GM12891 (cell line): ENCODE results near the gene GSX1.

Experiments
- DNase-seq: peaks from one replicate; pipeline ENCODE4 v3.0.0; 2011; ENCODE audit warnings: low spot score; ENCODE audit not compliant: insufficient read length
- FAIRE-seq: peaks from 2 replicates; lab custom pipeline; 2011; peaks lifted over from hg19 to GRCh38; lab: Jason Lieb, UNC
- PAX5 ChIP-seq: IDR thresholded peaks from 2 replicates; pipeline ENCODE4 v1.6.1; 2011; ENCODE audit warnings: low read length, moderate library complexity, mild to moderate bottlenecking; ENCODE audit not compliant: insufficient read depth, severe bottlenecking
- POLR2A ChIP-seq: IDR thresholded peaks from 2 replicates; pipeline ENCODE4 v1.6.1; 2011; ENCODE audit warnings: low read depth, low read length, control low read depth
- POLR2AphosphoS5 ChIP-seq: IDR thresholded peaks from 2 replicates; pipeline ENCODE4 v1.6.1; 2011; ENCODE audit warnings: low read depth, low read length, control low read depth
- POU2F2 ChIP-seq: IDR thresholded peaks from 2 replicates; pipeline ENCODE4 v1.6.1; 2011; ENCODE audit warnings: low read depth, mild to moderate bottlenecking, control low read depth, low read length, moderate library complexity
- SPI1 ChIP-seq: IDR thresholded peaks from 2 replicates; pipeline ENCODE4 v1.6.1; 2011; ENCODE audit warnings: low read depth, low read length, control low read depth
- TAF1 ChIP-seq: IDR thresholded peaks from 2 replicates; pipeline ENCODE4 v1.6.1; 2011; ENCODE audit warnings: low read depth, low read length, control low read depth

Gene GSX1

DNA sequence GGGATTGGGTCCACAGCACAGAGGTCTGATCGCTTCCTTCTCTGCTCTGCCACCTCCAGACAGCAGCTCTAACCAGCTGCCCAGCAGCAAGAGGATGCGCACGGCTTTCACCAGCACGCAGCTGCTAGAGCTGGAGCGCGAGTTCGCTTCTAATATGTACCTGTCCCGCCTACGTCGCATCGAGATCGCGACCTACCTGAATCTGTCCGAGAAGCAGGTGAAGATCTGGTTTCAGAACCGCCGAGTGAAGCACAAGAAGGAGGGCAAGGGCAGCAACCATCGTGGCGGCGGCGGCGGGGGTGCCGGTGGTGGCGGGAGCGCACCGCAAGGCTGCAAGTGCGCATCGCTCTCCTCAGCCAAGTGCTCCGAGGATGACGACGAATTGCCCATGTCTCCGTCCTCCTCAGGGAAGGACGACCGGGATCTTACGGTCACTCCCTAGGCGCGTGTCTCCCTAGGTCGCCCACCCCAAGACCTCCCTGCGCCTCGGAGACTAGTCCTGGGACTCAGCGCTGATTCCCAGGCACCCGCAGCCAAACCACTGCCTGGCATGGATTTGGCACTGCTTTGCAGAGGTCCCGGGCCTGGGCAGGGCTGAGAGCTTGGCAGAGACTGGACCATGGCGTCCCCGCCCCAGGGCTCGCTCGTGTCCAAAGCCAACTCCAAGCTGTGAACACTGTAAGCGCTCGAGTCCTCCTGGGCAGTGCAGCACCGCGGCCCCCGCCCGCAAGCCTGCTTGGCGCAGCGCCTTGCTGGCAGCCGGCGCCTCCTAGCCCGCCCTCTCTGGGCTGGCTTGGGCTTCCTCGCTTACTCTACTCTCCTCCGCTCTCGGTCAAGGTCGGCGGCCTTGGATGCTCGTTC is 1.5 kb downstream of the GSX1 start:
- TF ChIP-seq POU2F2: no peak
- TF ChIP-seq POLR2A: no peak
- TF ChIP-seq POLR2AphosphoS5: no peak
- TF ChIP-seq SPI1: no peak
- TF ChIP-seq TAF1: no peak
- TF ChIP-seq PAX5: no peak
- DNase-seq: no peak
- no peak for FAIRE-seq

DNA sequence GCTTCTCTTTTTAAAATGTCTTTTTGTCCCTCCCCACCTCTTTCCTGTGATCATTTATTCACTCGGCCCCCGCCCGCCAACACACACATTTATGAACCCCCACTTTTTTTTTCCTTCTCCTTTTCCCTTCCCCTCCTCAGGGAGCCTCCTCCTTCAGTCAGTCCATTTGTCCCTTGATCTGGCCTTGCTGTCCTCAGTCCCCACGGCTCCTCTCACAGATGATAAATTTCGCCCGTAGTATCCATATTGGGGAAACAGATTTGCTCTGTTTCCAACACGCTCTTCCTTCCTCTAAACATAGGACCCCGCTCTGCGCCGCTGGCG is 2.0 kb downstream of the GSX1 start:
- FAIRE-seq (no peak), DNase-seq (no peak)
- TF ChIP-seq POLR2AphosphoS5 (no peak), TAF1 (no peak), SPI1 (no peak), POU2F2 (no peak)

- TF ChIP-seq SPI1: no peak
- TF ChIP-seq TAF1: no peak
- no peak for TF ChIP-seq POLR2A
- no peak for TF ChIP-seq POLR2AphosphoS5
- no peak for TF ChIP-seq POU2F2
- no peak for TF ChIP-seq PAX5
- DNase-seq (no peak), FAIRE-seq (no peak)
Observed at GRCh38 chr13:27794921-27795717, 2.8 kb downstream of the GSX1 start.

- FAIRE-seq: no peak
- TF ChIP-seq SPI1: no peak
- TF ChIP-seq TAF1: no peak
- no peak for TF ChIP-seq POU2F2
- TF ChIP-seq PAX5: no peak
- no peak for TF ChIP-seq POLR2A
- TF ChIP-seq POLR2AphosphoS5: no peak
- DNase-seq: no peak
Observed at GRCh38 chr13:27795718-27796019, 3.4 kb downstream of the GSX1 start.

GRCh38 chr13:27796544-27797227 is 4.4 kb downstream of the GSX1 start:
- FAIRE-seq (no peak), DNase-seq (no peak)
- TF ChIP-seq POLR2AphosphoS5 (no peak), SPI1 (no peak), POLR2A (no peak), TAF1 (no peak), PAX5 (no peak), POU2F2 (no peak)

DNA sequence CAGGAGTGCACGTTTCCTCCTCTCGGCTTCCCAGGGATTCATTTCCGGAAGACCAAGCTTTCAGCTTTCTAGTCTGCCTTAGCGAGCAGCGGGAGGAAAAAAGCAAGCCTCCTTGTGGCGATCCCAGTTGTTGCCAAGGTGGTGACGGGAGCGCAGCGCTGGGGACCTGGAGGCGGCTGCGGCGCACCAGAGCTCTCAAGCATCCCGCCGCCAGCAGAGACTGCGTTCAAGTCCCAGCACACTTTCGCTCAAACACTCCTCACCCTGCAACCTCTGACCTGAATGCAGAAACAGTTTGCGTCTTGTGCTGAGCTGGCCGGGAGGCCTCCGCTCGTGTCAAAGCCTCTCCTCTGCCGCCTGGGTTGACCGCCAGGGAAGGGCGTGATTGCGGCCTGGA is 4.9 kb downstream of the GSX1 start:
- FAIRE-seq (no peak), DNase-seq (no peak)
- no peak for TF ChIP-seq PAX5
- TF ChIP-seq POLR2AphosphoS5: no peak
- no peak for TF ChIP-seq TAF1
- no peak for TF ChIP-seq POLR2A
- no peak for TF ChIP-seq POU2F2

DNA sequence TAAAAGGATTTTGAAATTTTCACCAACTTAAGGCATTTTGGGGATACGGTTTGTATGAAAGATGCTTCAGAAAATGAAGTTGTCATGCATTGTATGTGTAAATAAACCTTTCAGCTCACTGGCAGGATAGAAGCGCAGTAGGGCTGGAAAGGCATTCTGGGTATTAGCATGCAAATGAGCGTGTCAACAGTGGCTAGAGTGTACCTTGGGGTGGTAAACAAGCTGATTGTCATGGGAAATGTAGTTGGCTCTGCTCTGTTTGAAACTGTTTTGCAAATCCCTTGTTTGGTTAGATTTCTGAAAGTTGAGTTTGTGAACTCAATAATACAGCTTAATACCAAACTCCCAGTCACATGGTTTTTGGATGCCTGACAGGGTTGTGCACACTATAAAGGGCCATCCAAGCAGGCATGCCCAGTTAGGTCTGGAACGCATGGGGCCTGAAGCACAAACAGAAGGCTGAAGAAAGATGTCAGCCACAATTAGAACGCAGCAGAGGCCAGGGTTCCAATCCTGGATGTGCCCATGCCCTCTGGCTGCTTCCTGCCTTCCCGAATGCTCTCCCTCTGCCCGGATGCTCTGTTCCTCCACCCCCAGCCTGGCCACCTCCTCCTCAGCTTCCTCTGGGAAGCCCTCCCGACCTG is 14.6 kb downstream of the GSX1 start:
- no peak for DNase-seq
- no peak for FAIRE-seq
- TF ChIP-seq TAF1 (no peak), POLR2AphosphoS5 (no peak), SPI1 (no peak), POLR2A (no peak), POU2F2 (no peak), PAX5 (no peak)

GRCh38 chr13:27808851-27809550 is 16.7 kb downstream of the GSX1 start:
- FAIRE-seq: no peak
- TF ChIP-seq PAX5 (no peak), SPI1 (no peak), POLR2A (no peak), POLR2AphosphoS5 (no peak), TAF1 (no peak), POU2F2 (no peak)
- no peak for DNase-seq

DNA sequence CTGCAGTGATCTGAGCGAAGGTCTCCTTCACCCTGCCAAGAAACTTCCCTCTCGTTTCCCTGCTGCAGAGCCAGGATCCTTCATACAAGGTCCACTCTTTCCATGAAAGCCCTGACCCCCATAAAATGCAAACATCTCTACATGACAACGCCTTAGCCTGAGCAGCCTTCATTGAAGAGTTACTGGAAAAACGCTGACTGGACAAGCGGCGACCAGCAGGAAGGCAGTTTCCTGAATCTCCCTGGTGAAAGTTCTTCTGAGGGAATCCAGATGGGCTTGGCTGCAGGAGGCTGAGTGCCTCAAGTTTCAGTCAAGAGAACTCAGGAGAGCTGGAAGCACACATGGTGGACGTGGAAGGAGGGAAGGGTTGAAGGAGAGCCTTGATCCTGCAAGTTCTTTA is 17.7 kb downstream of the GSX1 start:
- no peak for FAIRE-seq
- TF ChIP-seq POLR2AphosphoS5: no peak
- TF ChIP-seq SPI1: no peak
- no peak for TF ChIP-seq PAX5
- no peak for TF ChIP-seq TAF1
- DNase-seq: no peak
